Measurements from ENCODE around the gene NNMT.

NNMT gene

DNA sequence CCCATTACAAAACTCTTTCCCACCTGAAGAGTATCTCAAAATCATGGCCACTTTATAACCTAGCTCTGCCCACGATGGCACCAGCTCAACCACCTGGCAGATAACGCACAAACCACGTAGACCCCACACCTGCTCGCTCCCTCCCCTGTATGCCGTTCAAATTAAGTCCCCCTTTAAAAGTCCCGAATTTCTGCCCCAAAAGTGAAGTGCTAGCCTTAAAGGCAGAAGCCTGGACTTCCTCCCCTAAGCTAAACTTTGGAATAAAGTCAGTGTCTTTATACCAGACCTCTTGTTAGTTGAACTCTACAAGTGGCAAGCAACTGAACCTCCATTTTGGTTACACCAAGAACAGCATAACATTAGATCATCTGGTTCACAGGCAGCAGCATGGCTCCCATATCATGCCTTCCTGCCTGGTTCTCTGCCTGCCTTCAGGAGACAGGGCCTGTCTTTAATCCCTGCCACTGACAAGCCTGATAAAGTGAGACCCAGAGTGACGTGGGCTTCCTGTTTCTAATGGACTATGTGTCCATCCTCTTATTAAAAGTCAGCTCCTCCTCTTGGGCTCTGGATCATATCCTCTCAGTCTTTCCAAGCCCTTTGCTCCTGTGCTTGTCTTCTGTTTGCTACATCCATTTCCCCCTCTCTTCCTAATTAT is 32.6 kb upstream of the NNMT start:
- DNase-seq (ENCODE audit: low read depth), result peak; percentile 38

DNA sequence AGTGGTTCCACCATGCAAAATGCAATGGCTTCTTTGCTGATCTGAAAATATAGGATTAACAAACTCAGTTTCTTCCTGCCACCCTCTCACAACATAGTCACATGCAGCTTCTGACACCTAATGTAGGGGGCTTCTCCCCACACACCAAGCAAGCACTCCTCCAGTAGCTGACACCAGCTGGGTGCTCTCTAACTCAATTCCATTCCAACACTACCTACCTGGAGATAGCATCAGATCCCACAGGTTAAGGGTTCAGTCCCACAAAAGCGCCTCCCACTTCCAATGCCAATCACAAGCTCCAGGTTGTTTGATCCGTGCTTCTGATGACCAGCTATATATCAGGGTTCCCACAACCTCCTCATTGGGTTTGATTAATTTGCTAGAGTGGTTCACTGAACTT is 31.8 kb upstream of the NNMT start:
- no peak for DNase-seq (ENCODE audit: low read depth)

DNA sequence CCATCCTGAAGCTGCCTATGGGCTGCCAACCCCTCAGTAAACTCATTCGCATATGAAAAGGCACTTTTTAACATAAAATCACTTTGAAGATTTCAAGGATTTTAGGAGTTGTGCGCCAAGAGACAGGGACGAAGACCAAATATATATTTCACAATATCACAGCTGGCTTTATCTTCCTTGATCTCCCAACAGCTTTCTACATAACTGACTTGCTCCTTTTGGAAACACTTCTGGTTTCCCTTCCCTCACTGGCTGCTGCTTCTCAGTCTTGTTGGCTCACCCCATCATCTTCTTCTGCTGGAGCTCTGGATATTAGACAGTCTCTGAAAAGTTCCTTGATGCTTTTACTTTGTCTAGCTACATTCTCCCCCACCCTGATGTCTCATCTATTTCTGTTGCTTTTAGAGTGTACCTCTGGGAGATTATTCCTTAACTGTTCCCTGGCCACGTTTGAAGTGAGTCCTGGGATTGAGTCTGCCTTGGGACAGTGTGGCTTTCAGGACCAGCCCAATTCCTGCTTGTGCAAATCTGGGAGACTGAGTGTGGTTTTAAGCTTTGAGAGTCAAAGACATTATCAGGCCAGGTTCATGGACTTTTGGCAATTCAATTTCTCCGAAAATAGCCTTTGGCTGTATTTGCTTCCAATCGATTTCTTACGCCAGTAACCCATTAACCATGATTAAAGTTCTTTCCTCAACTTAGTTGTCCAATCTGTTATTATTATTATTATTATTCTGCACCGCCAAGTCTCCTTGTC is 30.9 kb upstream of the NNMT start:
- no peak for DNase-seq (ENCODE audit: low read depth)

DNA sequence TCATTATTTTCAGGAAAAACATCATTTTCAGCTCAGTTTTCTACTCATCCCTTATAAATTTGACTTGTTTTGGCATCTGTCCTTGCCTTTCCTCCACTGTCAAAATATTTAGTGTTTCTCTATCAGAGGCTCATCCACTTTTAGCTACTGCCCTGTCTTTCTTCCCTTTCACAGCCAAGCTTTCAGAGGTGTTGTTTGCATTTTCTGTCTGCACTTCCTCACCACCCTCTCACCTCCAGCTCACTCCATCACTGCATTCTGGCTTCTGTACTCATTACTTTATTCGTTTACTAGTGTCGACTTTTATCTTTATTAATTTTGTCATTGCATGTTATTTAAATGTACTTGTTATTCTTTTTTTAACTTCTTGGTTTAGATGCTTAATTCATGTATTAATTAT is 26.7 kb upstream of the NNMT start:
- no peak for DNase-seq (ENCODE audit: low read depth)

DNA sequence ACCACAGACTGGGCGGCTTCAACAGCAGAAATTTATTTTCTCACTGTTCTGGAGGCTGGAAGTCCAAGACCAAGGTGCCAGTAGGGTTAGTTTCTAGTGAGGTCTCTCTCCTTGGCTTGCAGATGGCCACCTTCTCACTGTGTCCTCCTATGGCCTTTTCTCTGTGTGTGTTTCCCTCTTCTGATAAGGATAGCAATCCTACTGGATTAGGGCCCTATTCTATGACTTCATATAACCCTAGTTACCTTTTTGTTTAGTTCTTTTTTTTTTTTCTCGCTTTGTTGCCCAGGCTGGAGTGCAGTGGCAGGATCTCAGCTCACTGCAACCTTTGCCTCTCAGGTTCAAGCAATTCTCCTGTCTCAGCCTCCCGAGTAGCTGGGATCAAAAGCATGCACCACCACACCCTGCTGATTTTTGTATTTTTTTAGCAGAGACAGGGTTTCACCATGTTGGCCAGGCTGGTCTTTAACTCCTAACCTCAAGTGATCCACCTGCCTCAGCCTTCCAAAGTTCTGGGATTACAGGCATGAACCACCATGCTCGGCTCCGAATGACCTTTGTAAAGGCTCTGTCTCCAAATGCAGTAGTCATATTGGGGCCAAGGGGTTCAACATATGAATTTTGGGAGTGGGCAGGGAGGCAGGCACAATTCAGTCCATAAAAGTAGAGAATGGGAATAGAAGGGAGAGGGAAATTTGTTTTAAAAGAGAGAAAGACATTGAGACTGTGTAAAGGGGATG is 25.5 kb upstream of the NNMT start:
- DNase-seq (ENCODE audit: low read depth), result no peak

DNA sequence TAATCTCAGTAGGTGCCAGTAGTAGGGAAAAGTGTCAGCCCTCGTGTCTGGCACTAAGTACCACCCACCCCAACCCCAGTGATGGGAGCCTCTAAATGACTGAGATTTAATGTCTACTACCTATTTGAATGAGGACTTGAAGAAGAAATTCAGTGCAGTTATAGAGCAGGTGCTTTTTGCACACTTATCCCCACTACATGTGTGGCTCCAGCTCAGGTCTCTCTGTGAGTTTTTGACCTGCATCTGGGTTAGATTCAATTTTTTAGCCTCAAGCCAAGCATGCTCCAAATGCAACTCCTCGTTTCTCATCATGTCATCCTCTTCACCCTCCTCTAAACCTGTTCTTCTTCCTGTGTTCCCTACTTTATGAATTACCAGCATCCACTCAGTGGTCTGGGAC is 24.9 kb upstream of the NNMT start:
- no peak for DNase-seq (ENCODE audit: low read depth)

DNA sequence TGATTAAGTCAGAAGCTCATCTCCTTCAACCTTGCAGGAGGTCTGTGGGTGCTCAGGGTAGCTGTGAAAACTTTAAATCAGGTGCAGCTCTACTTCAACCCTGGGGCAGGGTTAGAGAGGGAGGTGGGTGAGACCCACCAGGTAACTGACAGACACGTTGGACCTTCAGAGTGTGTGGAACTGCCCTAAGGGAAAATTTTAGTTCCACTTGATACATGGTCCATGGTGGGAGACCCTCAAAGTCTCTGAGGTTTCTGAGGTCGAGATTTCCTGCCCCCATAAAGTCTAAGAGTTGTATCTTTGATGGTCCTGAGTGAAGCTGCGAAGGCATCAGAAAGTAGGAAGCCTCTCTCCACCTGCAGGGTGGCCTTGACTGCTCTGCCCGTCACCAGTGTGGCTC is 23.9 kb upstream of the NNMT start:
- no peak for DNase-seq (ENCODE audit: low read depth)

DNA sequence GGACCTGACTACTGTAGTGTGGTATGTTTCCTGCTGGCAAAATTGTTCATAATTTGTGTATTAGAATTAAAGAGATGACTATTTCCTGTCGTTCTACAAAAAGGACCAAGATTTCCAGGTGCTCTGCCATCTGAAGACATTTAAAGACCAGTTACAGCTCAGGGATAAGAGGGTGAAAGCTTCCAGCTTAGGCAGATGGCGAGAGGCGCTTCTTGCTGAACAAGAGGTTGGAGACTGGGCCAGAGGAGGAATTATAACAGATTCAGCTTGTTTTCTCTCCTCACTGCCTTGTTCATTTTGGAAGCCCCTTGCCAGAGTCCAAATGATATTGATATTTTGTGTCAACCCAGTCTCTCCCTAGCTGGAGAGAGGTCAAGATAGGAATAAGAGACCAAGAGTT is 23.1 kb upstream of the NNMT start:
- DNase-seq (ENCODE audit: low read depth), result no peak

DNA sequence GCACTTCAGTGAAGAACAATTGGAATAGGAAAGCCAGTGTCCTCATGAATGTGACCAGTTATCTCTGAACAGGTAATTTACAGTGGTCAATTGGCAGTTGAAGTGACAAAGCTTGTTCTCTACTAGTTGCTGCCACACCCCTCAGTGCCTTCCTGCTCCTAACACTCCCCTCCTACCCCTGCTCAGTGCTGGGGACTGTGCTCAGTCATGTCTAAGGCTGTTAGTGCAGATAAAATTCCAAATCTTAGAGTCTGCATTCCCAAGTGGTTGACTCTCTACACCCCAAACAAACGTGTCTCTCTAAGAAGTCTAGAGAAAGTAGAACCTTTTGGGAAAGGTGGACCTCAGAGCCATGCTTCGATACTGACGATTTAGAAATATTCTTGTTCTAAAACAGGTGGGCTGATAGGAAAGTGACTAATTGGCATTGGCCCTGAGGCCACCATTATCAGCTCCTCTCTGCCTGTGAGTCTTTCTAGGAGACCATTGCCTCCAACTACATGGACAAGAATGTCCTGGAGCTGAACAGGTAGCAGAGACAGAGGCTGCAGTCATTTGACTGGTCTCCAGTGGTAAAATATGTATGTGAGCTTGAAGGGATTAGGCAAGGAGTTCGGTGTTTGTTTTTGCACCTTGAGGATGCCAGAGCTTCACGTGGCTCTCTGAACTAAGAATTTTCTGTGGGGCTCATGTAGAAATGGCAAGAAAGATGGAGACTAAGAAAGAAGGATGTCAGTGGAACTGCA is 22.1 kb upstream of the NNMT start:
- DNase-seq (ENCODE audit: low read depth), result no peak

DNA sequence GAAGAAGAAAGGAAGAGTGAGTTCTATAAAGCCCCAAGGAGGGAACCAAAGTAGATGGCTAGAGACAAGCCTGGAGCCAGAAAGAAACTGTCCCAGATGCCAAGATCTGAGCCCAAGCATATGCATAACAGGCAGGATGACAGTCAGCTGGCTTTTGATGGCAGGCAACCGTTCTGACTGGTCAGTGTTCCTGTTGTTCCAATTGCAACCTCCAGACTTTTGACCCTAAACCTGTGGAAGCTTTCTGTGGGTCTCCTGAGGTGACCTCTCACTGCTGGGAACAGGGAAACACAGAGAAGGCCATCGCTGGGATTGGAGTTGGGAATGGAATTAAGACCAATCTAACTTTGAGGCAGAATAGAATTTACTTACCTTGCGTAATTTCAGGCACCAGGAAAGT is 21.6 kb upstream of the NNMT start:
- no peak for DNase-seq (ENCODE audit: low read depth)

DNA sequence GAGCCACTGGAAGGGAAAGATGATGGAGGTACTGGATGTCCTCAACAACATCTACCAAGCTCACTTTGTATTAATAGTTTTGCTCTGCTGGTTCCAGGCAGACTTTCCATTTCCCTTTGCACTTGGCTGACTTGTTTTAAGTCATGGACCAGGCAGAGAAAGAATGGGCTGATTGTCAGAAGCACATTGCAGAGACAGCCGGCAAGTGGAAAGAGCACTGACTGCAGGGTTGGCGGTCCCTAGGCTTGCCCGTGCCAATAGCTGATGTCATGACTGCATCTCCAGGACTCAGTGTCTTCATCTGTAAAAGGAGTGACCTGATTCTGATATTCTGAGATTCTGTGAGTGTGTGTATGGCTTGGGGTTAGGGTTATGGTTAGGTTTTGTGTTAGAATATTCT is 20.9 kb upstream of the NNMT start:
- DNase-seq (ENCODE audit: low read depth), result no peak

DNA sequence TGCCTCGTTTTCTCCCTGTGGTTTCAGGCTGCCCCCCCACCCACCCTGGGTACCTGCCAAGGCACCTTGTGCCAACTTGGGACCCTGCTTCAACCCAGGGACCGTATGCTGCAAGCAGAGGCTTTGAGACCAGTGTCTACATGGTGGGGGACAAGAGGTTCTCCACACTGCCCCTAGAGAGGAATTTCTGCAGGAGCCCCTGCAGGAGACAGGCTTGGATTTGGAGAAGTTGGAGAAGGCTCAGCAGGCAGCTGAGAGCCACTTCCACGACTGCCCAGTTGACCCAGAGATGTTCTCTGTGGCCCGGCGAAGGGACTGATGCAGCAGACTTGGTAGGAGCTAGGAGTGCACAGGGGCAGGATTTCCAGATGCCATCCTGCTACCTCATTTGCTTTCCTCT is 20.1 kb upstream of the NNMT start:
- DNase-seq (ENCODE audit: low read depth), result no peak

DNA sequence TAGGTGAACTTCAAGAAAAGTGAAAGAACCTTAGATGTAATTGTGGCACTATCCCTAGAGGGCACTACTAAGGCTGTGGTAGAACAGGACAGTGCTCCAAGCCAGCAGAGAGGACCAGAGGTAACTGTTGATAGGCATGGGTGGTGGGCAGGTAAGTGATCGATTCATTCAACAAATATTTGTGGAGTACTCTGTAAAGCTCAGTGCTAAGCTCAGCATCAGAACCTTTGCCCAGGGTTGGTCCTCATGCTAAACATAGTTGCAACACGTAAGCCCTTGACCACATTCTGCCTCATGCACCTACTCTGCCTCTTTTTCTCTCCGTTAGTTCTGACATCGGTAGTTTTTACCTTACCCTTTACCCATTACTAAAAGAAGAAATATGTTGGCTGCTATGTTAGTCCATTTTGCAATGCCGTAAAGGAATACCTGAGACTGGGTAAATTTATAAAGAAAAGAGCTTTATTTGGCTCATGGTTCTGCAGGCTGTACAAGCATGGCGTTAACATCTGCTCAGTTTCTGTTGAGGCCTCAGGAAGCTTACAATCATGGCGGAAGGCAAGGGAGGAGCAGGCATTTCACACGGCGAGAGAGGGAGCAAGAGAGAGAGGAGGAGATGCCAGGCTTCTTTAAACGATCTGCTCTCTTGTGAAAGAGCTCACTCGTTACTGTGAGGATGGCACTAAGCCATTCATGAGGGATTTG is 18.4 kb upstream of the NNMT start:
- no peak for DNase-seq (ENCODE audit: low read depth)

DNA sequence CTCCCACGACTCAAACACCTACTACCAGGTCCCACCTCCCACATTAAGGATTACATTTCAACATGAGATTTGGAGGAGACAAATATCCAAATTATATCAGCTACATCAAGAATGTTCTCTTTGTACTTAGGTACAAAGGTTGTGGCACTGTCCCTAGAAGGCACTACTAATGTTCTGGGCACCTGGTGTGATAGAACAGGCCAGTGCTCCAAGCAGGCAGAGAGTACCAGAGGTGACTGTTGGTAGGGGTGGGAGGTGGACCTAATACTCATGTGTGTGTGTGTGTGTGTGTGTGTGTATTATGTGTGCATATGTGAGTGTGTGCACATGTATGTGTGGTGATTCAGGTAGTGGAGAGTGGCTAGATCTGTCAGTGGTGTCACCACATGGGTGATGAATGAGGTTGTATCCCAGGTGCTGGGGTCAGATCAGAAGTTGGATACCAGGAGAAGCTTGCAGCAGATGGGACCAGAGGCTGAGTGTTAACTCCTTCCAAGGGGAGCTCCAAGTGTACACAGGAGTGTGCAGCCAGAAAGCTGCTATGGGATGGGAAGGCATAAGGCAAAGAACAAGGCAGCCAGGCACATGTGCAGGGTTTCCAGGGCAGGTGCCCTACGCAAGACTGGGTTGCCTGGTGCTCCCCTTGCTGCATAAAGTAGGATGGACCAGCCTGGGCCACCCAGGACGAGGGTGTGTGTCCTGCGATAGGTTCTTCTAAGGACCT is 17.7 kb upstream of the NNMT start:
- DNase-seq (ENCODE audit: low read depth), result no peak

DNA sequence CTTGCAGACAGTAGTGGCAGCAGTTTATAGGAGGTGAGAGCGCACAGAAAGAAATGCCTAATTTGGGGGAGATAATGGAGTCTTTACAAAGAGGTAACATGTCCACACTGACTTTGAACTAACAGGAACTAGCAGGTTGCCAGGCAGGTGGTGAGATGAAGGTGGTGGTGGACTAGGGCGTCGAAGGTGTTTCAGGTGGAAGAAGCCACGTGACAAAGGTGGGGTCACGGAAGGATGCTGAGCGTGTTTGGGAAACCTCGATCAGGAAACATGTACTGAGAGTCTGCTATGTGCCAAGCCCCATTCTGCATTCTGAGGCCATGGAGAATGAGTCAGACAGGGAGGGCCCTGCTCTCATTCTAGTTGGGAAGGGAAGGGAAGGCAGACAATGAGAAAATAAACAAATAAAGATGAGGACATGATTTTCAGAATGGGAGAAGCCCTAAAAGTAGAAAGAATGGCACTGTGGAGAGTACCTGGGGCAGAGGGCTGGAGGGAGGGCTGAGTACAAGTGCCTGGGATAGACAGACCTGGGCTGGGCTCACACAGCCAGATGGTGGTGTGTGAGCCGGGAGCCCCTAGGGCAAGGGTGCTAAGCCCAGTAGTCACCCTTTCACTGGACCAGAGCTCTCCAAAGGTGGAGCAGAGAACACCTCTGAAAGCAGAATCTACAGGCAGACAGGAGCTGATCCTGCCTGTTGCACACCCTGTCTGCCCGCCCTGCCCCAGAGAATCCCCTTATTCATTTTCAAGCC is 16.2 kb upstream of the NNMT start:
- DNase-seq (ENCODE audit: low read depth), result peak; percentile 70

DNA sequence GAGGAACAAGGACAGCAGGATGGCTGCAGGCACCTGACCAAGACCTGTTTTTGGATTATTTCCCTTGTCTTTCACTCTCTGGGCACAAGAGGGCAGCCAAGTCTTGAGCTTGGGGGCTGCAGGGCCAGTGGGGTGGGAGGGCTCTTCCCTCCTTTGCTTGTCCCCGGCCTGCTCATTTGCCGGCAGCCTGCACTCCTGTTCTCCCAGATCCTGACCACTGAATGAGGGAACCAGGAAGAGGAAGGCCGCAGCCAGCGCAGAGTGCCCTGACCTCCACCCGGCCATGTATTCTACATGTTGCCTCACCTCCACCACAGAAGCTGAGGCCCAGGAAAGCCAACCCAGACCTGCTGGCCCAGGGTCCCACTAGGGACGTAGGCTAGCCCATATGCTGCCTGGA is 15.5 kb upstream of the NNMT start:
- DNase-seq (ENCODE audit: low read depth), result peak; percentile 94

DNA sequence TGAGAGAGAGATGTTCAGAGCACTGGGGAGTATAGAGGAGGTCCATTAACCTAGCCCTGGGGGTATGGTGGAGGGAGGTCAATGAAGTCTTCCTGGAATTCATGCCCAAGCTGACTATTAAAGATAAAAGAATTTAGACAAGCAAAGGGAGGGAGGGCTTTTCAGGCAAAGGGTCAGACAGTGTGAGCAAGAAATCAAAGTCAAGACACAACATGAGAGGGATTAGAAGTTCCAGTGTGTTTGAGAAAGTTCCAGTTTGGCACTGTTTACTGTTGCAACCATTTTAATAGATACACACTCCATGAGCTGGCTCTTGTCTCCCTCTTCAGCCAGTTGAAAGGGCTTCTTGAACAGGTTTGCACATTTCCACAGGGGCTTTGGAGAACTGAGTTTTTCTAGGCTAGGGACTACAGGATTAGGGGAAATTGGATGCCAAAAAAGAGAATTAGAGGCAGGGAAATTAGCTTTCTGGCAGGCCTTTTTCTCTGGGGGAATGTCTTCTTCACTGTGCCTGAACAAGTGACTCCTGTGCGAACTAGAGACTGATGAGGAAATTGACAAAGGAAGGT is 14.7 kb upstream of the NNMT start:
- peak; percentile 90 for DNase-seq (ENCODE audit: low read depth)

DNA sequence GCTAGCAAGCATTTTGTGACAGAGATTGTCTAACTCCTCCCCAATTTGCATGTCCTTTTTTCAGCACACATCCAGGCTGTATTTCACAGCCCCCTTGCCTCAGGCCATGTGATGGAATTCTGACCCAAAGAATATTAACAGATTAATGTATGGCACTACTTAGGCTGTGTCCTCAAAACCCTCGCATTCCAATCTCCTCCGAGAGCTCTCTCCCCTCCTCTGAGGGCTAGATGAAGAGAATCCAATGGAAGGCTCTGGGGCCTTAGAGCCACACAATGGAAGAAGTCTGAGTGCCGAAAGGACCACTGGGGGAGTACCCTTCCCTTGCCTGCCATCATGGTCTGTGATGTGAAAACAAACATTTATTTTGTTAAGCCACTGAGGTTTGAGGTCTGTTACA is 13.7 kb upstream of the NNMT start:
- DNase-seq (ENCODE audit: low read depth), result peak; percentile 72

DNA sequence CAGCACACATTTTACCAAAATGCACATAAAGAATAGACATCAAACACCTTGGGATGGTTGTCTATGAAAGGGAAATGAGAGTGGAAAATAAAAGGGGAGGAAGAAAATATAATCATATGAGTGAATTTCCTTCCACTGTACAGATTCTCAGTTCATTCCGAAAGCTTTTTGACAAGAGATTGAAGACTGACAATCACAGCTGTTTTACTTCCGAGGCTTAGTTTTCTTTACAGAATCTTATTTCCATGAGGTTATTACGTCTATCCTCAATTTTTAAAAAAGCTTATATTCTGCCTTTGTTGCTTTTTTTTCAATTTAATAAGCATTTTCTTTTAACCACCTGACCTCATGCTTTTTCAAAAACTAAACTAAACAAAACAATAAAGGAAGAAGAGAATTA is 12.8 kb upstream of the NNMT start:
- no peak for DNase-seq (ENCODE audit: low read depth)

DNA sequence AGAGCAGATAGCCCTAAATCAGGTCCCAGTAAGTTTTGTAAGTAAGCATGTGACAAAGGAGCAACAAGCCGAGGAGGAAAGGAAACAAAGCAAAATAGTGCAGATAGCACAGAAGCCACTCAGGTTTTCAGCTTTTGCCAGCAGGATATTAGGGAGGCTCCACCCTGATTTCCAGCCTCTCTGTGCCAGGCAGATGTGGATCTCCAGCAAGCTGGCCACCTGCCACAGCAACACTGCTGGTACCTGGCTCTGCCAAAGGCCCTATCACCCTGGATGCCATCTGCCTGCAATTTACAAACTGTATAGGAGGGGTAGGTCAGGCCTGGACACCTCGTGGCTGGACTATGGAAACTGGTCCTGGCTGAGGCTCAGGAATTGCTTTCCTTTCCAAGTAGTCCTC is 12.2 kb upstream of the NNMT start:
- DNase-seq (ENCODE audit: low read depth), result no peak
